GM21515 (cell line): ENCODE measurements around the gene ANKK1.

Experiments
- ATAC-seq: cut with Tn5 transposase; IDR thresholded peaks from one replicate; pipeline ENCODE4 v1.9.1; 2021; ENCODE audit not compliant: unreplicated experiment

ANKK1 gene

DNA sequence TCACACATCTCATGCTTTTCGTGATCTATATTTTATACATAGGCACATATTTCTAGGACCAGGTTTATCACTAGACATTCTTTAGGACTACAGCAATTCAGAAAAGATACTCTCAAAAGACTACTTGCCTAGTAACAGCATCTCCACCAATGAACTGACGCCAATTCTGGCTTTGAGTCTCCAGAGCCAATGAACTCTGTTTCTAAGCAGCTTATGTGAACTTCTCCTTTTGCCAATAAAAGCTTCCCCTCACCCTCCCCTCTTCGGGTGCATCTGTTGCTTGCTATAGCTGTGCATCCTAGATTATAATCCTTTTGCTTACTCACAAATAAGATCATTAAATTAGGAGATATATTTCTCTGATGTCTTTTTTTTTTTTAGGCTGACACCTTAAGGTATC, 11.4 kb upstream of the ANKK1 start:
- ATAC-seq, result peak; percentile 57

DNA sequence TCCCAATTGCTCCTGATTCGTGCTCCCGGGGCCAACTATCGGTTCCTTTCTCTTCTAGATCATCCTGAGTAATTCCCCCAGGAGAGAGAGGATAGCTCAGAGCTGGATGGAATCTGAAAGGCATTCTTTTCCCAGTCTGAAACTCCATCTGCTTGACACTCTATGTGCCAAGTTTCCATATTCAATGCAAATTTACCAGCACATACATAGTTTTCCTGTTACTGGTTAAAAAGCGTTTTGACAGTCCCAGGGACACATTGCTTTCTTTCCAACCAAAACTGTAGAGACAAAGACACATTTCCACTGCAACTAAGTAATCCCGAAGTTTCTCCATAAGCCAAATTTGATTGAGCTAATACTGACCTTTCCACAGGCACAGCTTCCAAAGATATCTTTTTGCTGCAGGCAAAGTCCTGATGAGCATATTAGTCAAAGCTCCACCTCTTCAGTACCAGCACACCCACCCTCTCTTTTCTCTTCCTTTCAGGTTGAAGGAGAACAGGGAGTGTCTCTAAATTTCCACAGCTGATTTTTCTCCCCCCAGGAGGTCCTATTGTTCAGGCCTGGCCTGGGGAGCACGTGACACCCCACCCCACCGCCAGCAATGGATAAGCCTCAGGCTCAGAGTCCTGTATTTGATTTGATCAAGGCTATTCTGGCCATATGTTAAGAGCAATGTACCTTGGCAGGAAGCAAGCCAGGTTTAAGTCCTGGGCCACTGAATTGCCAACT, 9.7 kb upstream of the ANKK1 start:
- no peak for ATAC-seq

DNA sequence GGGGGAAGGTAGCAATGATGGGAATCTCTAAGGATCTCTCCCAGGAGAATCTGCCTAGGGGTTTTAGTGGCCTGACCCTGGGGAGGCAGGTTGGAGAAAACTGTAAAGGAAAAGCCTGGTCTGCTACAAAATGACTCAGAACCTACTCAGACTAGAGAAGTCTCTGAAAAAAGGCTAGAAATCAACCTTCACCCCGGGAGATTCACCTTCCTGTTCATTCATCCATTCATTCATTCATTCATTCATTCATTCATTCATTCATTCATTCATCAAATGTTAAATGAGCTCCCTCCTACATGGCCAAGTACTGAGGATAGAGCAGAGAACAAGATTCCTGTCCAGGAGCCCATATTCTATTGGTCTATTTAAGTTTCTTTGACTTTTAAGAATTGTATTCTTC, 8.9 kb upstream of the ANKK1 start:
- ATAC-seq, result no peak

DNA sequence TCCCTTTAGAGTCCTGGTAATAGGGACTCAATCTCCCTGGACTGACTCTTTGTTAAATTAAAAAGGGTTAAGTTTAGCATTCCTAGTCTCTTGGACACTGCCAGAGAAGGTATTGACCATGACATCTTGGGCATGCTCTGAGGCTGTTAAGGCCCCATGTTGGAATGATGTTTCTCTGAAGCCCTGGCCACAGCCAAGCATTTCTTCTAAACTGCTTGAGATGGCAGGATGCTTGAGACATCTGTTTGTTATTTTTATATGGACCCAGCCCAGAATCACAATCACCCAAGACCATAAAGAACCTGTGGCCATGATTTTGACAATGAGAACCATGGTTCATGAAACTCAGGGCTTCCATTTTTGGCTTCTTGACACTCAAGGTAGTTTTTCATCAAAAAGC, 5.5 kb upstream of the ANKK1 start:
- ATAC-seq, result no peak

DNA sequence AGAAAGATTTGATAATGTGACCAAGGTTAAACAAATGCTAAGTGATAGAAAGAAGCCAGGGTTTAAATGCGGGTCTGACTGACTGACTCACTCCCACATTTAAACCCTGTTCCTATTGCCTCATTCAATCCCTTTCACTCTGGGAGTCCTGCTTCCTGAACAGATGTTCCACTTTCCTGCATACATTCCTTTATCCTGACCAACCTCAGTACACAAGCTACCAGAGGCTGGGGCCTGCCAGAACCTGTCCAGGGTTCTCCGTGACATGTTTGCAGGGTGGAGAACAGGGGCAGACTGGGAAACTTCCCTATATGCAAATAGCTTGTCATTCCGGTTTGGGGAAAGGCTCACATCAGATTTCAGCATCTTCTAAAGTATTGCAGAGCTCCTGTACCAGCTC, 3.0 kb upstream of the ANKK1 start:
- no peak for ATAC-seq

DNA sequence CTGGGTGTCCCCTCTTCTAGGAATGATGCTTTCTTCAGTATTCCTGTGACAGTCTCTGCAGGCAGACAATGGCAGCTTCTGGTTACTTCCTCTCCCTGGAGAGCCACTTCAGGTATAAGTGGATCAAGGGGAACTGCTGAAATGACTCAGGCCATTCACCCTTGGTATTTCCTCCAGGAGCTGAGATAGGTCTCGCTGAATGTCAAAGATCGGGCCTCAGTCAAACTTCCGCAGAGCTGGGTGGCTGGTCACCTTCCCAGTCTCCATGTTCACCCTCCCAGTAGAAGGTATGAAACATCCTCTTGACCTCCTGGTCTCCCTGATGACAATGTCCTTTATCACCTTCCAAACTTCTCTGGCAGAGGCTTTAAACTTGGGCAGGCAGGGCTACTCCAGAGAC, 1.8 kb upstream of the ANKK1 start:
- ATAC-seq, result no peak

DNA sequence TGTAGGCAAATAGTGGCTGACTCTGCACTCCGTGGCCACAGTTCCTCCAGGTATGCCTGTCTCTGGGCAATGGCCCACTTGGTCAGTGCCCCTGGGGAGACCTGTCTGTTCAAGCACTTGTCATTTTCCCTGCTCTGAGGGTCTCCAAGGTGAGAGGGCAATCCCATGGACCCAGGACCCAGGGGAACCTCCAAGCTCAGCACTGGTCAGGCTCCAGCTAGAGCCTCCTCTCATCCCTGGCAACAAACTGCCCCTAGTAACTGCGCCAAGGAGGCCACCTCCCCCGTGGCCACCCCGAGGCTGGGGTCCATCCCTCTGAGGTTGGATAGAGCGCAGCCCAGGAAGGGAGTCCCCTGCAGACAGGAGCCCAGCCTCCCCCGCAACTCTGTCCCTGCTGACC, 713 bp upstream of the ANKK1 start:
- ATAC-seq, result no peak

DNA sequence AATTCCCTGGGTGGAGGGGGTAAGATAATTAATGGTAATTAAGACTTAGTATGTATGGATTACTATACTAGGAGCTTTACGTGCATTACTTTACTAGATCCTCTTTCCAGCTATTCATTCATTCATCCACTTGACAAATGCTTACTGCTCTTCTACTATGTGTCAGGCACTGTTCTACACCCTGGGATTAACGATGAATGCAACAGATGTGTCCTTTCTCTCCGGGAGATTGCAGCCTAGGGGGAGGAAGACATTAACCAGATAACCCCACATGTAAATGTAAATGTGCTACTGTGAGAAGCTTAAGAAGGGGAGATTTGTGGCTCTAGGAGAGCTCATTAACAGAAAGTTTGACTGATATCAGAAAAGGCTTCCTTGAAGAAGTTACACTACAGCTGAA, 1.7 kb downstream of the ANKK1 start:
- no peak for ATAC-seq

DNA sequence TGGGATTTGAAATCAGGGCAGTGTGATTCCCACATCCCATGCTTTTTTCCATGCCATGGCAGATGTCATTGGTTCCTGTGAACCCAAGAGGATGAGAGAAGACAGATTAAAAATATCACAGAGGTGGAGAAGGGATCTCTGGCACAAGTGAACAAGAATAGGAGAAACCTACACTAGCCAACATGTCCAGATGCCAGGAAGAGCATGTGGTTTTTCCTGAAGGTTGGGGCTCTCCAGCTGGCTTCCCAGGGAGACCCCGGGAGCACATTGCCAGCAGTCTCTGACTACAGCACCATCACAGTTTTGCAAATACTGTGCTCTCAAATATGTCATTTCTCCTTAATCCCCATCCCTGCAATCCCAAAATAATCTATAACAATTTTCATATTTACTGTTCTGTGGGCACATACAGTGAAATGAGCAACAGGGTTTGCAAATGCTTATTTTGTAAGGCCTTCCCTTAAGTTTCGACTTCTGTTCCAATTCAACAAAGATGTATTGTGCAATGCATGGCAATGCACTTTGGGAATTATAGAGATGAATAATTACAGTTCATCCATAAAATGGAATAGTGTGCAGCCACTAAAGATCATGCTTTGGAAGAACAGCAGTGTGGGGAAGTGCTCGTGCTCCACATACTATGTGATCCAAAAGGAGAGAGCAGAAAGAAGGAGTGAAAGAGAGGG, 4.8 kb downstream of the ANKK1 start:
- ATAC-seq, result no peak

DNA sequence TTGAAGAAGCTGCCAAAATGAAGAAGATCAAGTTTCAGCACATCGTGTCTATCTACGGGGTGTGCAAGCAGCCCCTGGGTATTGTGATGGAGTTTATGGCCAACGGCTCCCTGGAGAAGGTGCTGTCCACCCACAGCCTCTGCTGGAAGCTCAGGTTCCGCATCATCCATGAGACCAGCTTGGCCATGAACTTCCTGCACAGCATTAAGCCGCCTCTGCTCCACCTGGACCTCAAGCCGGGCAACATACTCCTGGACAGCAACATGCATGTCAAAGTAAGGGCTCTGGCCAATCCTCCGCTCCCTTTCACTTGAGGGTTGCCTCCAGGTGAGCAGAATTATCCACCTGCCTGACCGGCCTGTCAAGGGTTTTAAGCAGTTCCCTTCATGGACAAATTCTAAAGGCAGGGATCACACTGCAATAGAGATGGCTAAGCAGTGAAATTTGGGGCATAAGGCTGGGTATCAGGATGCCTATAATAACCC, 6.0 kb downstream of the ANKK1 start:
- ATAC-seq, result no peak

DNA sequence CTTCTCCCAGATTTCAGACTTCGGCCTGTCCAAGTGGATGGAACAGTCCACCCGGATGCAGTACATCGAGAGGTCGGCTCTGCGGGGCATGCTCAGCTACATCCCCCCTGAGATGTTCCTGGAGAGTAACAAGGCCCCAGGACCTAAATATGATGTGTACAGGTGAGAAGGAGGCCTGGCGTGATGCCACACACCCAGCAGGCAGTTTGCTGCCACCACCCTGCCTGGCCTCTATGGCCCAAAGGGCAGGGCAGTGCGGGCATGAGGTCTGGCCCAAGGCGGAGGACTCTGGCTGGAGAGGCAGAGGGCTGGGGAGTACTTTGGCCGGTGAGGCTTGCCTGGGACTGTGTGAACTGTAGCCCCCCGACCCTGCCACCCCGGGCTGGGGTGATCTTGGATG, 7.3 kb downstream of the ANKK1 start:
- no peak for ATAC-seq

DNA sequence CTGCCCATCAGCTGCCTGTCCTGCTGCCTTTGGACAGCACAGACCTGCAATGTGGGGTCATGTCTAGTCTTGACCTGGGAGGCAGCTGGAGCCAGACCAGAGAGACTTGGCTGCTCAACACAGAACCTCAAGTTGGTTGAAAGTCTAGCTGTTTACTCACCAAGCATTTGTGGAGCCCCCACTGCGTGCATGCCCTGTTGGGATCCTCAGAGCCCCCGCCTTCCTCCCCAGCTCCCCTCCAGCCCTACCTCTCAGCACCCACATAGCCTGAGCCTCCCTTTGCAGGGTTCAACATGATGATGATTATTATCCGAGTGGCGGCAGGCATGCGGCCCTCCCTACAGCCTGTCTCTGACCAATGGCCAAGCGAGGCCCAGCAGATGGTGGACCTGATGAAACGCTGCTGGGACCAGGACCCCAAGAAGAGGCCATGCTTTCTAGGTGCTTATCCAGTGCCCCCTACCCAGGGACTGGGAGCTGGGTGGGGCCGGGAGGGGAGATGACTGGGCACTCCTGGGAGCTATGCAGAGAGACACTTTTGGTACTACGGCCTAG, 8.3 kb downstream of the ANKK1 start:
- ATAC-seq, result no peak

DNA sequence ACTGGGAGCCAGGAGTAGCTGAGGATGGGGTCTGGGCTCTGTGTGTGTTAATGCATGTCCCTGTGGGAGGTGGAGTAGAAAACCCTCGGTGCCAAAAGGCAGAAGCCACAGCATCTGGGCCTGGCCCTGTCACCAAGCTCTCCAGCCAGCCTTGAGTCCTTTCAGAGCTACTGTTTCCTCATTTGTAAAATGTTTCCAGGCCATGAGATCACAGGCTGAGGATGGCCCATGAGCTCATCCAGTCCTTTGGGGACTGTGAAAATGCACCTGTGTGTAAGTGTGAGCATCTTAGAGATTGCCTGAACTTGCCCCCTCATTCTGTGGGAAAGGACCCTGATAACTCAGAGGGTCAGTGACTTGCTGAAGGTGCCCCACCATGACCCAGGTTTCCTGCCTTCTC, 9.1 kb downstream of the ANKK1 start:
- no peak for ATAC-seq

DNA sequence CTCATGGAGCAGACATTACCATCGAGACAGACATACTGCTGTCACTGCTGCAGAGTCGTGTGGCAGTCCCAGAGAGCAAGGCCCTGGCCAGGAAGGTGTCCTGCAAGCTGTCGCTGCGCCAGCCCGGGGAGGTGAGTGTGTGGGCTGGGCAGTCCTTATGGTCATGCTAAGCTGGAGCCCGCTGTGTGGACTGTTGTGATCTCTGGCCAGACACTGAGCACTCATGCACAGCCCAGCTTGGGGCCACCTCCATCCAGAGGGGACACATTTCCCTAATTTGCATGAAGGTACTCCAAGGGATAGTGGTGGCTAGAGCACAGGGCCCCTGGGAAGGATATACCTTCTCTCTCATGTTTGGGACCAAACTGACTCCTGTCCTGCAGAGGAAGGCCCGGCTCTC, 9.6 kb downstream of the ANKK1 start:
- ATAC-seq, result no peak

DNA sequence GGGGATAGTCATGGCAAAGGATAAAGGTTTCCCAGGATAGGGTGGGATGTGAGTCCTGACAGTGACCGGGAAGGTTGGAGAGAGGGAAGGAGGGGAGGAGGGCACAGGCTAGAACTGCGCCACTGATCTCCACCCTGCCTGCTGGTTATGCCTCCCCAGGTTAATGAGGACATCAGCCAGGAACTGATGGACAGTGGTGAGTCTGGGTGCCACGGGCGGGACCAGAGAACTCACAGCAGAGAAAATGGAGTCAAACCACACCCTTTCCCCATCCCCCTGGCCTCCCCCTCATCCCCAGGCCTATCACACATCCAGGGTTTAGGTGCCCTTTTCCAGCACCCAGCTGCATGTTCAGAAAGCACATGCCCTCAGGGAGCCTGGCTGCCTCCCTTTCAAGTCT, 10.2 kb downstream of the ANKK1 start:
- ATAC-seq, result no peak

DNA sequence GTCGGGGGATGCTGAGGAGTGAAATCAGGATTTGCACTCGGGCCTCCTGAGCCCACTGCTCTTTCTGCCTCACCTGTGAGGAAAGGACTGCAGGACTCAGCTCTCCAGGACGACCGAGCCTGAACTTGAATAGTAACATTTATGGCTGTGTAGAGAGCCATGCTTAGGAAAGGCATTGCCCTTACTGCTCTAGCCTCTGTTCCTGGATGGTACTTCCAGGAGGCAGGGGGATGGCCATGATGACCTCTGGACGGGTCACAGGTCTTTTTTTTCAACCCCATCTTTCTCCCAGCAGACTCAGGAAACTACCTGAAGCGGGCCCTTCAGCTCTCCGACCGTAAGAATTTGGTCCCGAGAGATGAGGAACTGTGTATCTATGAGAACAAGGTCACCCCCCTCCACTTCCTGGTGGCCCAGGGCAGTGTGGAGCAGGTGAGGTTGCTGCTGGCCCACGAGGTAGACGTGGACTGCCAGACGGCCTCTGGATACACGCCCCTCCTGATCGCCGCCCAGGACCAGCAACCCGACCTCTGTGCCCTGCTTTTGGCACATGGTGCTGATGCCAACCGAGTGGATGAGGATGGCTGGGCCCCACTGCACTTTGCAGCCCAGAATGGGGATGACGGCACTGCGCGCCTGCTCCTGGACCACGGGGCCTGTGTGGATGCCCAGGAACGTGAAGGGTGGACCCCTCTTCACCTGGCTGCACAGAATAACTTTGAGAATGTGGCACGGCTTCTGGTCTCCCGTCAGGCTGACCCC, 11.3 kb downstream of the ANKK1 start:
- no peak for ATAC-seq

DNA sequence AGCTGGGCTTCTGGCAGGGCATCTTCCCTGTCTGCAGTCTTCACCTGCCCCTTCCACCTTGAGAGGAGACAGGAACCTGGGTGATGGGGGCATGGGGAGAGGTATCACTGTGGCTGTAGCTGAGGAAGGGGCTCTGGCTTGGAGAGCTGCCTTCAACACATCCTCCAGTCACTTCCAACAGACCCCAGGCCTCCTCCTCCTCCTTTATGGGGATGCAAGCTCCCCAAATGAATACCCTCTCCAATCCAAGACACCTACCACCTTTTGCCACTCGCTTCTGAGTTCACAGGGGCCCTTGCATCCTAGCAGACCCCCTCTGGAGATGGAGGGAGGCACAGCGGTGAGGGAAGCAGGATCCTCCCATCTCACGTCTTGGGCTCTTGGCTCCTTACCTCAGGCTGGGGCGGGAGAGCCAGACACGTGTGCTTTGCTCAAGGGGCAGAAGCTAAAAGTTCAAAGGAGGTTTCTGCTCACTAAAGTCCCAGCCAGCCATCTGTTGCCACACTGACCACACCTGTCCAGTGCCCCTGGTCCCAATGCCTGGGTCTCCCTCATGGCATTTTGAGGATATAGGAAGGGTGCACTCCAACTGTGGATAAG, 13.2 kb downstream of the ANKK1 start:
- no peak for ATAC-seq

DNA sequence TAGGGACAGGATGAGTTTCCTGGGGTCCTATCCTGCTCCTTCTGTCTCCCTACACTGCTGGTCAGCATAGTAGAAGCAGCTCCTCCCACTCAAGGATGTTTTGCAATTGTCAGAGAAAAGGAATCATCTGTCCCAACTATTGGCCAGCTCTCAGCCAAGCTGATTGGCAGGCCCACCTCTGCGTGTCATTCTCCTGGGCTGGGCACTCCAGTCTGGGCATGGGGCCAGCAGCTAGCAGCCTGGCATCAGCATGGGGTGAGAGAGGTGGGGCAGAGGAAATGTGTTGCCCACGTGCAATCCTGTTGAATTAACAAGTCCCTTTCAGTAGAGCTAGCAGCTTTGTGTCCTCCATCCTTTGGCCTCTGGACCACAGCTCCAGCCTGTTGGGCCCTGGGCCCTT, 14.1 kb downstream of the ANKK1 start:
- no peak for ATAC-seq

DNA sequence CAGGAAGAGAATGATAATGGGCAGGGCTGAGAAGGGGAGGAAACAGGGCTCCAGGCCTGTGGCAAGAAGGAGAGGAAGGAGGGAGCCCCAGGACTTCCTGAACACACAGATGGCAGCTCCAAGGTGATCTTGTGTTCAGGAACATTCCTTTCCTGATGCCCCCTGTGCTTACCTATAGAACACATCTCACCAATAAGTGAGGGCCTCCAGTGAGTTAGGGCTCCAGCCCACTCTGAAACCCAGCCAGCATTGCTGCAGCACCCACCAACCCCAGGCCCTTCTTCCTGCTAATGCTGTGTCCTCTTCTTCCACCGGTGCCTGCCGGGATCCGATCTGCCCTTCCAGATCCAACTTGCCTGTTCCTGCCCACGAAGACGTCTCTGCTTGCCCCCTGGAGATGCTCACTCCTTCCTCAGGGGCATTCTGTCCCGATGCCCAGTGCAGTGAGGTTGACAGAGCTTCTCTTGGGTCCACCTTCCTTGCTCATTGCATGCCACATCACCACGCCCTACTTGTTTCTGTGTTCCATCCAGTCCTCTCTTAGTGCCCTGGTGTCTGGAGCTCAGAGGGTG, 17.4 kb downstream of the ANKK1 start:
- ATAC-seq, result no peak

DNA sequence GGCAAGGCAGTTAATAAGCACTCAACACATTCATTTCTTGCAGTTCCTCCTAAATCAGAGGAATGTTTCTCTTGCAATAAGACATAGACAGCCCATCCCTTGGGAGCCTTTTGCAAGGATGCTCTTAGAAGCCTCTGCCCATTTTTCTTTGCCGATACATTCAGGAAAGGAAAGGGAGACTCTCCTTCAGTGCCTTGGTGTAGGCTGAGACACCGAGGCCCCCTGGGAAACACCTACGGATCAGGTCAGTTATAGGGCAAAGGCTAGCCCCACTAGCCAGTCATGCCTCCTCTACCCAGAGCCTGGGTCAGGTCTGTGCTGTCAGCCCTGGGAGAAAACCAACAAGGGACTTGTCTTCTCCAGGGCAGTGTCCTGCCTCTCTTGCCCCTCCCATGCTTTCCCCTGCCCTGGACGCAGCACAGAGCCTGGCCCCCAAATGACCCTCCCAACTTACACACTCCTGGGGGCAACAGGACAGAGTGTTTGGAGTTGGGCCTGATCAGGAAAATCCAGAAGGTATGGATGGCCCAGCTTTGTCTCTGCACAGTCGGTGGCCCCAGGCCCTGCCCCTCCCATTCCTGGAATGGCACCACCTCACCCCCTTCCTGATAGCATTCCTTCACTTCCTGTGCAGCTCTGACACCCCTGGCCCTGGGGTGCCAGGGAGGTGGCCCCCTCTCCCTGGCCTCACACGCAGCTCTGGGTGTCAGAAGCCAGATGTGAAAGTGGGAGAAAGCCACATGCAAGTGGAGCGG, 18.3 kb downstream of the ANKK1 start:
- ATAC-seq, result no peak
